ENCODE measurements around the gene TRAF6.

Gene TRAF6

GRCh38 chr11:36465449-36466163 lies 44.5 kb downstream of the TRAF6 start:
- no peaks in the 10 kb centered on the region for H3K9me3 Mint-ChIP-seq
- no peak for TF ChIP-seq CTCF (IDR thresholded peaks at IDR 0.05; ENCODE audit: unreplicated experiment in 3 of 3)
- H3K4me1 Mint-ChIP-seq = no peaks in the 10 kb centered on the region
- peaks cover 7% of the 10 kb centered on the region for H3K36me3 Mint-ChIP-seq (ENCODE audit: low read depth)
- no peak overlapping the region for H3K4me3 Mint-ChIP-seq
- peaks cover 10% of the 10 kb centered on the region for H3K27me3 Mint-ChIP-seq (ENCODE audit: low read depth)
- H3K27ac Mint-ChIP-seq = no peak overlapping the region

GRCh38 chr11:36464720-36465119 lies 45.4 kb downstream of the TRAF6 start:
- Mint-ChIP-seq H3K9me3 (no peaks in the 10 kb centered on the region), H3K27me3 (ENCODE audit: low read depth) (peaks cover 16% of the 10 kb centered on the region), H3K4me3 (no peak overlapping the region), H3K4me1 (no peaks in the 10 kb centered on the region), H3K36me3 (ENCODE audit: low read depth) (peaks cover 7% of the 10 kb centered on the region), H3K27ac (no peak overlapping the region)
- TF ChIP-seq CTCF (IDR thresholded peaks at IDR 0.05; ENCODE audit: unreplicated experiment in 3 of 3) = no peak

GRCh38 chr11:36463781-36464180 lies 46.3 kb downstream of the TRAF6 start:
- TF ChIP-seq CTCF (IDR thresholded peaks at IDR 0.05; ENCODE audit: unreplicated experiment in 3 of 3) = no peak
- Mint-ChIP-seq H3K27ac (no peak overlapping the region), H3K4me3 (no peak overlapping the region), H3K9me3 (no peaks in the 10 kb centered on the region), H3K4me1 (no peaks in the 10 kb centered on the region), H3K27me3 (ENCODE audit: low read depth) (peaks cover 16% of the 10 kb centered on the region), H3K36me3 (ENCODE audit: low read depth) (peaks cover 7% of the 10 kb centered on the region)

- Mint-ChIP-seq H3K4me1 (no peaks in the 10 kb centered on the region), H3K9me3 (no peaks in the 10 kb centered on the region), H3K27me3 (ENCODE audit: low read depth) (peaks cover 12% of the 10 kb centered on the region), H3K36me3 (ENCODE audit: low read depth) (peaks cover 7% of the 10 kb centered on the region), H3K27ac (no peak overlapping the region), H3K4me3 (no peak overlapping the region)
- TF ChIP-seq CTCF (IDR thresholded peaks at IDR 0.05; ENCODE audit: unreplicated experiment in 3 of 3) = no peak
Observed at GRCh38 chr11:36462321-36462720, 47.8 kb downstream of the TRAF6 start.

GRCh38 chr11:36460220-36460619 lies 49.9 kb downstream of the TRAF6 start:
- no peak overlapping the region for H3K27ac Mint-ChIP-seq
- no peaks in the 10 kb centered on the region for H3K9me3 Mint-ChIP-seq
- peaks cover 4% of the 10 kb centered on the region for H3K36me3 Mint-ChIP-seq (ENCODE audit: low read depth)
- H3K27me3 Mint-ChIP-seq (ENCODE audit: low read depth) = peaks cover 9% of the 10 kb centered on the region
- no peak for TF ChIP-seq CTCF (IDR thresholded peaks at IDR 0.05; ENCODE audit: unreplicated experiment in 3 of 3)
- no peak overlapping the region for H3K4me3 Mint-ChIP-seq
- H3K4me1 Mint-ChIP-seq = peaks cover 19% of the 10 kb centered on the region

GRCh38 chr11:36459046-36459445 lies 51.0 kb downstream of the TRAF6 start:
- Mint-ChIP-seq H3K4me3 (no peak overlapping the region), H3K27me3 (ENCODE audit: low read depth) (peaks cover 9% of the 10 kb centered on the region), H3K27ac (no peak overlapping the region), H3K36me3 (ENCODE audit: low read depth) (peaks cover 4% of the 10 kb centered on the region), H3K4me1 (peaks cover 31% of the 10 kb centered on the region), H3K9me3 (no peaks in the 10 kb centered on the region)
- TF ChIP-seq CTCF (IDR thresholded peaks at IDR 0.05; ENCODE audit: unreplicated experiment in 3 of 3) = no peak

Measured in nephron (organoid).